Loucy (cell line): ENCODE measurements around the gene TYW1.
"Not testable (repeated sequence)": the region's sequence is repeated elsewhere in the genome, so short reads cannot be mapped to it uniquely, and the experiment has no call there.

Experiments
- CTCF ChIP-seq: fragments of 200-600 bp; sonication (generic); conservative IDR thresholded peaks from 2 replicates; pipeline ENCODE4 v1.5.1; 2014; ENCODE audit warnings: mild to moderate bottlenecking, antibody characterized with exemption, low read length
- EZH2phosphoT487 ChIP-seq: fragments of 200-600 bp; IDR thresholded peaks from 2 replicates; pipeline ENCODE4 v1.6.1; 2018; ENCODE audit warnings: antibody characterized with exemption, mild to moderate bottlenecking, moderate library complexity, borderline replicate concordance

GRCh38 chr7:67269916-67270315, 273.3 kb downstream of the TYW1 start:
- not testable (repeated sequence) for TF ChIP-seq CTCF, EZH2phosphoT487
